ENCODE data around the gene RGS9. TPM values are rescaled to one million over a fixed set of nuclear protein-coding genes. Genes with fewer than 3 reads are reported as not detected.

The RGS9 gene
- total RNA-seq, 1 experiment from 2014 or later = 8.6 TPM

- ChIA-PET POLR2A (no interaction called here), RAD21 (ENCODE audit: low non-redundant PET in 1 of 2, low total read pairs in 2 of 2, uncharacterized antibody in 2 of 2, unreplicated experiment in 2 of 2) (no interaction called here), CTCF (interaction anchor here (1.3 kb wide), 1 partner anchor 12 kb away, joined by 5 read pairs; no protein-coding TSS in a partner anchor)
- no TSS peak for BruUV-seq (replicated peaks)
- intact Hi-C loops (cut with micrococcal nuclease) = no loop called here
- Histone ChIP-seq H3K9me2 (ENCODE audit: insufficient read depth) (no peaks in the 10 kb centered on the region), H3K36me3 (ENCODE audit: control insufficient read depth in 1 of 2, insufficient read depth in 2 of 2, low read length in 2 of 2) (no peaks in the 10 kb centered on the region), H2AFZ (ENCODE audit: low read depth, low read length, poor library complexity, severe bottlenecking) (no peak overlapping the region), H3K4me3 (replicated peaks in 1 of 2; ENCODE audit: low read depth in 1 of 2, low read length in 2 of 2) (no peak overlapping the region), H3K4me2 (ENCODE audit: low read length) (no peak overlapping the region), H3K27me3 (ENCODE audit: insufficient read depth, low read length) (0 out of 2 replicates have a peak, but pooled peaks cover 16% of the 10 kb centered on the region), H3K9ac (ENCODE audit: low read length) (no peak overlapping the region), H3K79me2 (ENCODE audit: insufficient read depth, low read length) (no peaks in the 10 kb centered on the region), H3K27ac (ENCODE audit: low read depth, low read length) (no peak overlapping the region), H3K4me1 (ENCODE audit: control insufficient read depth in 1 of 2, insufficient read depth in 2 of 2, low read length in 2 of 2) (no peaks in the 10 kb centered on the region), H3K9me3 (ENCODE audit: control insufficient read depth in 1 of 2, insufficient read depth in 1 of 2, low read depth in 1 of 2, low read length in 2 of 2) (no peaks in the 10 kb centered on the region), H4K20me1 (ENCODE audit: insufficient read depth) (no peaks in the 10 kb centered on the region)
- no peak for DNase-seq (ENCODE audit: low read depth, low spot score)
- peak; percentile 60; the same call in 1 of the 2 replicates for ATAC-seq
- TF ChIP-seq SIN3A (IDR thresholded peaks at IDR 0.05; ENCODE audit: low read depth) = no peak
- peak in 2 of 3 experiments; percentile 18 to 42; a peak in 3 of 6 replicates for TF ChIP-seq CTCF (IDR thresholded peaks at IDR 0.05 in 2 of 3, conservative IDR thresholded peaks at IDR 0.05 in 1 of 3; ENCODE audit: borderline replicate concordance in 1 of 3, insufficient read depth in 1 of 3, low read depth in 2 of 3, low read length in 2 of 3)
These were observed 48.7 kb downstream of the RGS9 start for GRCh38 chr17:65185668-65186382.

- no peak overlapping the region for H3K9ac ChIP-seq (ENCODE audit: low read length)
- POLR2A ChIA-PET = no interaction called here
- no peaks in the 10 kb centered on the region for H3K79me2 ChIP-seq (ENCODE audit: insufficient read depth, low read length)
- H3K9me2 ChIP-seq (ENCODE audit: insufficient read depth) = no peaks in the 10 kb centered on the region
- H3K36me3 ChIP-seq (ENCODE audit: control insufficient read depth in 1 of 2, insufficient read depth in 2 of 2, low read length in 2 of 2) = no peaks in the 10 kb centered on the region
- no peak overlapping the region for H2AFZ ChIP-seq (ENCODE audit: low read depth, low read length, poor library complexity, severe bottlenecking)
- H3K4me2 ChIP-seq (ENCODE audit: low read length) = no peak overlapping the region
- BruUV-seq (replicated peaks) = no TSS peak
- H4K20me1 ChIP-seq (ENCODE audit: insufficient read depth) = no peaks in the 10 kb centered on the region
- intact Hi-C loops (cut with micrococcal nuclease) = no loop called here
- CTCF ChIA-PET = no interaction called here
- H3K4me3 ChIP-seq (replicated peaks in 1 of 2; ENCODE audit: low read depth in 1 of 2, low read length in 2 of 2) = no peak overlapping the region
- no peak overlapping the region for H3K27ac ChIP-seq (ENCODE audit: low read depth, low read length)
- RAD21 ChIA-PET (ENCODE audit: low non-redundant PET in 1 of 2, low total read pairs in 2 of 2, uncharacterized antibody in 2 of 2, unreplicated experiment in 2 of 2) = no interaction called here
- H3K4me1 ChIP-seq (ENCODE audit: control insufficient read depth in 1 of 2, insufficient read depth in 2 of 2, low read length in 2 of 2) = peaks cover 0 to 20% of the 10 kb centered on the region in 2 experiments; a peak in 2 of 4 replicates
- H3K27me3 ChIP-seq (ENCODE audit: insufficient read depth, low read length) = no peaks in the 10 kb centered on the region
- no peaks in the 10 kb centered on the region for H3K9me3 ChIP-seq (ENCODE audit: control insufficient read depth in 1 of 2, insufficient read depth in 1 of 2, low read depth in 1 of 2, low read length in 2 of 2)
- ATAC-seq = no peak
- DNase-seq (ENCODE audit: low read depth, low spot score) = no peak
- no peak for TF ChIP-seq ELF1 (IDR thresholded peaks at IDR 0.05; ENCODE audit: borderline replicate concordance, low read depth)
- TF ChIP-seq SP1 (IDR thresholded peaks at IDR 0.05; ENCODE audit: low read depth) = no peak
- no peak for TF ChIP-seq REST (IDR thresholded peaks at IDR 0.05; ENCODE audit: low read depth)
- TF ChIP-seq JUND (IDR thresholded peaks at IDR 0.05) = no peak
- no peak for TF ChIP-seq ZBTB33 (IDR thresholded peaks at IDR 0.05; ENCODE audit: extremely low read depth, insufficient replicate concordance, low read length)
- TF ChIP-seq CEBPB (IDR thresholded peaks at IDR 0.05; ENCODE audit: low read depth) = no peak
- TF ChIP-seq EZH2 (IDR thresholded peaks at IDR 0.05) = no peak
- TF ChIP-seq, protein P1, sequence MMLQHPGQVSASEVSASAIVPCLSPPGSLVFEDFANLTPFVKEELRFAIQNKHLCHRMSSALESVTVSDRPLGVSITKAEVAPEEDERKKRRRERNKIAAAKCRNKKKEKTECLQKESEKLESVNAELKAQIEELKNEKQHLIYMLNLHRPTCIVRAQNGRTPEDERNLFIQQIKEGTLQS (IDR thresholded peaks at IDR 0.05) = no peak
These were observed 53.4 kb downstream of the RGS9 start for GRCh38 chr17:65190467-65191097.
